GM19467 (cell line): ENCODE measurements around the gene PLCG1.

Source experiments
- ATAC-seq: cut with Tn5 transposase; IDR thresholded peaks from one replicate; pipeline ENCODE4 v1.9.1; 2021; ENCODE audit warnings: mild to moderate bottlenecking, moderate library complexity; ENCODE audit not compliant: unreplicated experiment

The PLCG1 gene

GRCh38 chr20:41141153-41141815 lies 3.9 kb downstream of the PLCG1 start:
- ATAC-seq = no peak

GRCh38 chr20:41142245-41142644 lies 4.9 kb downstream of the PLCG1 start:
- ATAC-seq = no peak

GRCh38 chr20:41142919-41143318 lies 5.6 kb downstream of the PLCG1 start:
- ATAC-seq = no peak

- ATAC-seq = no peak
Measured at GRCh38 chr20:41143354-41143753, 6.0 kb downstream of the PLCG1 start.

- ATAC-seq = no peak
Measured at GRCh38 chr20:41145317-41145716, 8.0 kb downstream of the PLCG1 start.

GRCh38 chr20:41145821-41146620 lies 8.7 kb downstream of the PLCG1 start:
- ATAC-seq = no peak

GRCh38 chr20:41147767-41148191 lies 10.4 kb downstream of the PLCG1 start:
- no peak for ATAC-seq

- no peak for ATAC-seq
Measured at GRCh38 chr20:41148942-41149341, 11.6 kb downstream of the PLCG1 start.

- ATAC-seq = no peak
Measured at GRCh38 chr20:41150664-41151063, 13.3 kb downstream of the PLCG1 start.

GRCh38 chr20:41151134-41151869 lies 14.0 kb downstream of the PLCG1 start:
- no peak for ATAC-seq

GRCh38 chr20:41152108-41152757 lies 14.9 kb downstream of the PLCG1 start:
- no peak for ATAC-seq

GRCh38 chr20:41154436-41155176 lies 17.3 kb downstream of the PLCG1 start:
- ATAC-seq = no peak

- ATAC-seq = no peak
Measured at GRCh38 chr20:41155261-41155660, 17.9 kb downstream of the PLCG1 start.

GRCh38 chr20:41158082-41158625 lies 20.8 kb downstream of the PLCG1 start:
- no peak for ATAC-seq

- no peak for ATAC-seq
Measured at GRCh38 chr20:41159547-41159946, 22.2 kb downstream of the PLCG1 start.

GRCh38 chr20:41160686-41161085 lies 23.3 kb downstream of the PLCG1 start:
- no peak for ATAC-seq

GRCh38 chr20:41161886-41162285 lies 24.5 kb downstream of the PLCG1 start:
- no peak for ATAC-seq

- no peak for ATAC-seq
Measured at GRCh38 chr20:41162396-41162795, 25.1 kb downstream of the PLCG1 start.

GRCh38 chr20:41163821-41164220 lies 26.5 kb downstream of the PLCG1 start:
- ATAC-seq = no peak
